HCEC 1CT (cell line): Measurements from ENCODE around the gene MAN2C1.
"Not testable (repeated sequence)": the region's sequence is repeated elsewhere in the genome, so short reads cannot be mapped to it uniquely, and the experiment has no call there.

Source experiments
- DNase-seq: peaks from one replicate; pipeline ENCODE4 v3.0.0-alpha.2; 2017

Gene MAN2C1

DNA sequence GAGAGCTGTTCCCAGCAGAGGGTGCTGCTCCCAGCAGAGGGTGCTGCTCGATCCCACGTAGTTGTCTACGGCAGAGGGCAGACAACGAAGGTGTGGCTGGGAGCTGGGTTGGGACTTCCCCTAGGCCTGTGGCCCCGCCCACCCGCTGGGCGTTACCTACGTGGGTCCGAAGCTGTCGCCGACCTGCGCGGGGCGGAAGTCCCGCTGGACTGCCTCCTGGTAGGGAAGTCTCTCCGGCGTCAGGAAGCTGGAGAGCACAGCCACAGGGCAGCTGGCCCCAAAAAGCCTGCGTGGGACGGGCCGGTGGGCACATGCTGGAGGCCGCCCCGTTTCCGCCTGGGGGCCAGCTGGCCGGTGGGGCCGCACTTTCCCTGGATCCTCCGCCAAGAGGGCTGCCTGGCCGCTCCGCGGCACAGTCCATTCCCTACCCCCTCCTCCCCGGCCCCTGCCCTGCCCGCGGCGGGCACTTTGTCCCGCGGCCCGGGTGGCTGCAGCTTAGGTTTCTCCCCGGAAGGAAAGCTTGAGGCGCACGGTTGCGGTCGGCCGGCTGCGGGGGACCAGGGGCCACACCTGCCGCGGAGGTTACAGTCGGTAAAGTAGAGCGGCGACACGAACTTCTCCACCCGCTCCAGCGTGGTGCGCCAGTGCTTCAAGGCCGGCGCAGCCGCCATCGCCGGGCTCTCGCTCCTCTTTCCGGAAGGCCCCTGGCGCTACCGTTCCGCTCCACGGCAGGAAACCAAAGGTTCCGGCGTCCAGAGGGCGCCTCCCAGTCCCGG is at the start of gene MAN2C1:
MAN2C1 (minus strand) TSS at position 695 of the 776 bp plus-strand sequence; CDS start at position 671, 24 bp downstream.
- DNase-seq, result peak; percentile 94

GRCh38 chr15:75416584-75416983 is 48.2 kb upstream of the MAN2C1 start:
- no peak for DNase-seq

GRCh38 chr15:75410196-75410595 is 41.8 kb upstream of the MAN2C1 start:
- DNase-seq, result no peak

DNA sequence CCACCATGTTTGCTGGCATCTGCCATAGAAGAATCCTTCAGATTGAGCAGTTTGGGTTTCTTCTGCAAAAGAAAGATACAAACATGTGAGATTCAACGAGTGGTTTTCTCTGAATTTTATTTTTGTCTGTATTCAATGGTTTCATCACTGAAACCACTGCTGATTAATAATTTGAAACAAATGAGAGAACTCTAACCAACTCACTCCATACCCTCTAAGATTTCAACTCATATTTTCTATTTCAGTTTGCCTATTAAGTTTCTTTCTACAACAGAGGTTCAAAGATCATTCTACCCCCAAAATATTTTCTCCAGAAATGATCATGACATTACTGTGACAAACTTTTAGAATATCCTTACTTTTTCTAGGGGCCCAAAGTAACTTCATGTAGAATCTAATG is 38.7 kb upstream of the MAN2C1 start:
- no peak for DNase-seq

GRCh38 chr15:75403892-75404291 is 35.5 kb upstream of the MAN2C1 start:
- no peak for DNase-seq

GRCh38 chr15:75397494-75397893 is 29.1 kb upstream of the MAN2C1 start:
- DNase-seq, result peak; percentile 34

DNA sequence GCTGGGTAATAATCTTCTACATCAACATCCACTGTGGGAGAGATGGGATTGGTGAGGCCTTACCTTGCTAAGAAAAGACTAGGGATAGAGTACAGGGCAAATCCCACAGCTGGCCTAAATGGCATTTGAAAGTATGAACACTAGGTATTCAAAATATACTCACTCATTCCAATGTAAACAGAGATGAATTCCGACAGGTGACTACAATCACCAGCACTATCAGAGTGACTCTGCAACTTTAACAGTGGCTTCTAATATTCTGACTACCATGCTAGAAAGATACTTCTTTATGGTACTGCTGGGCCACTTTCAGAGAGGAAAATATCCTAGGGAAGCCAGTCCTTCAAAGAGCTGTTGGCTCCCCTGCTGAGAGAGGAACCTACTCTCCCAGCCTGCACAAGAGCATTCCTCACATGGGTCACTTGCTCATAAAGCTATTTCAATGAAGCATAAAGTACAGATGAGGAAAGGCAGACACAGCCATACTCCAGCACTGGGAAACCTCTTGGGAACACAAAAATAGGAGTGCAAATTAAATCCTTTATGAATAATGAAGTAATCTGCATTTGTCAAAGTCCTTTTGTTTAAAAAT is 21.5 kb upstream of the MAN2C1 start:
- no peak for DNase-seq

DNA sequence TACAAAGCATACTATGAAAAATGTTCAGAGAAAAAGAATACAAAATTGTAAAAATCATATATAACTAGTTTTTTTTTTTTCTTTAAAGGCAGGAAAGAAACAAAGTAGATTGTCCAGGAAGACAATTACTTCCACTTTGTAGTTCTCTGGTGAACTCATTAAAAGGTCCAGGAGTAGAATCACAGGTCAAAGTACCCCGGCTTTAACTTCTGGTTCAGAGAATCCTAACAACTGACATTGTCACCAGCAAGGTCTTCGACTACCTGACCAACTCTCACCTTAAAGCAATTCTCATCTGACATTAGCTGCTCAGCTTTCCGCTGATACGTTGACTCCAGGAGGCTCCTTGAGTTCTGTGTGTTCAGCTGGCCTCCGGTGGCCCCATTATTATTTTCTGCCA is 15.6 kb upstream of the MAN2C1 start:
- not testable (repeated sequence) for DNase-seq

DNA sequence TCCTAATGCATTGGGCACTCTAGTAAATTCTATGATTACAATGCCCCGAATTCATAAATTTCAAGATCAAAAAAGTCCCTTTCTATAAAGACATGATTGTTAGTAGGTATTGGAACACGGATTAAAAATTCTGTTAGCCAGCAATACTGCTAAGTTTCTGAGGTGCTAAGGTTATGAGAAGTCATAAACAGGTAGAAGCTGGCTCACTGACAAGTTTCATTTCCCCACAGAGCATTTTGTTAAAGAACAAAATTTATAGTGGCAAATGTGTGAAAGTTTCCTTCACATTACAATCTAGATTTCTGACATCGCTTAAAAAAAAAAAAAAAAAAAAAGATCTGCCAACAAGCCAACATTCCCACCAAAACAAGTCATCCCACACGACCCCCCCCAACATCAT is 12.4 kb upstream of the MAN2C1 start:
- DNase-seq, result no peak

- no peak for DNase-seq
Observed at GRCh38 chr15:75371901-75372688, 3.7 kb upstream of the MAN2C1 start.

DNA sequence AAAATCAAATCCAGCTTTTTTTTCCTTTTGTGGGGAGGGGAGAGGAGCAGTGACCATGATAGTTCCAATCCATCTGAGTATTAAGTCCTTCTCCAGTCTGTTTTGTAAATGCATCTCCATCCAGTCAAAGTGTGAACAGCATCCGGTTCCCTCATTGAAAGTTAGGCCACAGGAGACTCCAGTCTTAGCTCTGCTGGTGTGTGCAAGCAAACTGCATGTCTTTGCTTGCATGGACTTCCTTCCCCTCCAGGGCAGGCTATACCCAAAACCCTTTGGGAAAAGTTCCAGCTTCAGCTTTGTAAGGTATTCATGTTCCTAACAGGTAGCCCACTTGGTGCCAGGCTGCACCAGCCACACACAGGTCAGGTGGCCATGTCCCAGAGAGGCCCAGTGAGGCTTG is 3.1 kb upstream of the MAN2C1 start:
- no peak for DNase-seq

GRCh38 chr15:75369897-75370581 is 1.6 kb upstream of the MAN2C1 start:
- no peak for DNase-seq

DNA sequence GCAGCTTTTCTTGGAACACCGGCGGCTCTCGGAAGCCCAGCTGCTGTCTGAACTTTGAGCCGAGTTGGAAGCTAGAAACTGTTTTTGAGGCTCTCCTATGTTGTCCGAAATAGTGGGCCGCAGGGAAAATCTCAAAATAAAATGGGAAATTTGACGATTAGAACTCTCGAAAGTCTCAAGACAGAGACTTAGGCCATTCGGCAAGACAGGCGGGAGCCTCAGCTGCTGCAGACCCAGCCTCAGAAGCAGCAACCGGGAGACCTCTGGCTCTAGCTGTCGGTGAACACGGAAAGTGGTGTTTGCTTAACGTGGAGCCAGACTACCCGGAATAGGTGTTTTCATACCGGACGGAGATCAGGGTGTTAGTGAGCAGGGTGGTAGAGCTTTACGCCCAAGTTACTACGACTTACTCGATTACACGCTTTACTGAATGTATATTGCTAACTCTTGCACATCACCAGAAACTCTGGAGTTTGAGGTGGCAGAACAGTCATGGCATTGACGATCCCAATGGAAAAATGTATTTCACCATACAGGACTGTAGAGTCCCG is 357 bp upstream of the MAN2C1 start:
- no peak for DNase-seq

DNA sequence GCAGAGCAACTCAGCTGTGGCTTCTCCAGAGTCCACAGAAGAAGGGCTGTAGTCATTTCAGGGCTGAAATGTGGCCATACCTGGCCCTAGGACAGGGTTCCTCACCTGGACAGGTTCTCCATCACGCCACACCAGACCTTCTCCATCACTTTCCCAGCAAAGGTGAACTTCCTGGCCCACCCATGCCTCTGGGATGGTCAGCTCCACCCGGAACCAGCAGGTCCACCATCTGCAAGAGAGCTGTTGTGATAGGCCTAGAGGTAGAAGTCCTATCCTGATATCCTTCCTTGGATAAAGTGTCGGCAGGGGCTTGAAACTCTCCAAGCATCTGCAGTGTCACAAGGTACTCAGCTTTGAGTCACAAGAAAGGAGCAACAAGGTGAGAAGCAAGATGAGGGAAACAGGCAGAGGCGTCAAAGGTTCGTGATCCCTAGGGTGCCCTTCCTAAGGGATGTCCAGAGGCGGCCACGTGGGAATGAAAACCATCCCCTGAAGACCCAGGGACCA is 948 bp downstream of the MAN2C1 start:
- no peak for DNase-seq

- no peak for DNase-seq
Observed at GRCh38 chr15:75367006-75367405, 1.4 kb downstream of the MAN2C1 start.

- DNase-seq, result no peak
Observed at GRCh38 chr15:75366163-75366562, 2.2 kb downstream of the MAN2C1 start.

DNA sequence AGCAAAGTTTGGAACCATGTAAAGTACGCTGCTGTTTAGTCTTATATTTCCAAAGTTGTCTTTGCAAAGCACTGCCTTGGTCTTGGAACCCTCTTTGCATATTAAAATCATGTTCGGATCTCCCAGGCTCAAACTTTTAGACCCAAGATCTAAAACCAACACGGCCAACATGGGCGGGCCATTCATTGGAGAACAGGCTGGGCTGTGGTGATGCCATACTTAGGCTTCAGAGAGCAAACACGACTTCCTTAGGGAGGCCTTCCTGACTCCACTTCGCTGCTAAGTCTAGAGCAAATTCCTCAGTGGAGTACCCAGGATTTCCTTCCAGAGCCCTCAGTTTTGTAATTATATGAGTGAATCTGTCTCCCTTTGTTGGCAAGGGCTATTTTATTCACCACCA is 3.5 kb downstream of the MAN2C1 start:
- DNase-seq, result no peak

GRCh38 chr15:75363786-75364185 is 4.6 kb downstream of the MAN2C1 start:
- DNase-seq, result no peak

DNA sequence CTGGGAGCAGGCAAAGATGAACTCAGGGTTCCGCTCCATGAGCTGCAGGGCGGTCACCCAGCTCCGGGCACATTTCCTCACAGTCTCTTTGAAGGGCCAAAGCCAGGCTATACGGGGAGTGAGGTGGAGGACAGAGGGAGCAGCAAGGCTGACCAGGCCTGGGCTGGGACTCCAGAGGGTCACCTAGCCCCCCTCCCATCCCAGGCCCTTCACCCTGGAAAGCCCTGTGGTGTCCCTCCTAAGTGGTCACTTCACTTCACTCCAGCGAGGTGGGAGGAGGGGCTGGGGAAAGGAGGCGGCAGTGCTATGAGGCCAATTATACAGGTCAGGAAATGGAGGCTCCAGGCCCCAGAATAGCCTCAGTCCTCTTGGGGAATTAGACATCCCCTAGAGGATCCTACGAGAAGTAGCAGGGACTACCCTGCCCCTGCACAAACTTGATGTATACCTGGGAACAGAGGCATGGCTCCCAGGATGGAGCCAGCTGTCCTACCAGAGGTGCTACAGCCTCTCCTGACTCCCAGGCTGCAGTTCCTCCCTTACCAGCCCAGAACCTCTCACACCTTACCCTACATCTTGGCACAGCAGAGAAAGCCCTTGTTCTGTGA is 5.7 kb downstream of the MAN2C1 start:
- no peak for DNase-seq

- no peak for DNase-seq
Observed at GRCh38 chr15:75361989-75362641, 6.3 kb downstream of the MAN2C1 start.

DNA sequence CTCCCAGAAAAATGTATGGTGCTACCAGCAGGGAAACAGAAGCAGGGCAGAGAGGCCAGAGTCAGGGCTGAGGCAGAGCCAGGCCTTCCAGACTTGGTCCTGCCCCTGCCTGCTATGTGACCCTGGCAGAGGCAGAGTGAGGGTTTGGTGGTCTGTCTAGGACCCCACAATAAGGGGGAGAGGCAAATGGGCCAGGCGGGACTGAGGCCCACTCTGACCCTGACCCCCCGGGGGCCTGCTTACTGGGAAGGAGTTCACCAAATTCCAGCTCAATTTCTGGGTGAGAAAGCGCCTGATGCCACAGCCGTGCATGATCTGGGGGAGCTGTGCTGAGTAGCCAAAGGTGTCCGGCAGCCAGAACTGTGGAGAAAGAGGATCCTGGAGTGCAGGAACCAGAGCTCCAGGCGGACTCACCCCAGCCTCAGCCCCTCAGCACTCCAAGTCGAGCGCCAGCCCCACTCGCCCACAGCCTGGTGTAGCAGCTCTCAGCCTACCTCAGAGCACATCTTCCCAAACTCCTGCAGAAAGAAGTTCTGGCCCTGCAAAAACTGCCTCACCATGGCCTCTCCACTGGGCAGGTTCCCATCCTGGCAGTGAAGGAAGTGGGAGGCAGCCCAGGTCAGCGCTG is 6.9 kb downstream of the MAN2C1 start:
- no peak for DNase-seq
